Medulla oblongata (tissue), 1 donor: ENCODE data around the gene PRDM16.

Experiments
- DNase-seq: peaks from one replicate; pipeline ENCODE4 v3.0.0-alpha.2; 2015; ENCODE audit errors: extremely low spot score

Gene PRDM16

GRCh38 chr1:3032371-3033039, 36.5 kb upstream of the PRDM16 start:
- DNase-seq: no peak

GRCh38 chr1:3033040-3033789, 35.8 kb upstream of the PRDM16 start:
- no peak for DNase-seq

GRCh38 chr1:3033790-3034090, 35.3 kb upstream of the PRDM16 start:
- no peak for DNase-seq

- DNase-seq: no peak
These were observed 34.8 kb upstream of the PRDM16 start for GRCh38 chr1:3034162-3034561.

GRCh38 chr1:3034728-3035562, 34.1 kb upstream of the PRDM16 start:
- no peak for DNase-seq

GRCh38 chr1:3035563-3036446, 33.2 kb upstream of the PRDM16 start:
- no peak for DNase-seq

- DNase-seq: no peak
These were observed 32.3 kb upstream of the PRDM16 start for GRCh38 chr1:3036447-3037280.

GRCh38 chr1:3037281-3038040, 31.5 kb upstream of the PRDM16 start:
- no peak for DNase-seq

GRCh38 chr1:3038113-3038551, 30.9 kb upstream of the PRDM16 start:
- no peak for DNase-seq

- DNase-seq: no peak
These were observed 30.3 kb upstream of the PRDM16 start for GRCh38 chr1:3038571-3039181.

GRCh38 chr1:3040004-3040403, 29.0 kb upstream of the PRDM16 start:
- DNase-seq: no peak

- no peak for DNase-seq
These were observed 26.5 kb upstream of the PRDM16 start for GRCh38 chr1:3042481-3042880.

- no peak for DNase-seq
These were observed 19.8 kb upstream of the PRDM16 start for GRCh38 chr1:3049164-3049563.

GRCh38 chr1:3049905-3050304, 19.1 kb upstream of the PRDM16 start:
- no peak for DNase-seq

GRCh38 chr1:3050603-3051002, 18.4 kb upstream of the PRDM16 start:
- no peak for DNase-seq

GRCh38 chr1:3051270-3052268, 17.4 kb upstream of the PRDM16 start:
- DNase-seq: no peak

- DNase-seq: no peak
These were observed 16.5 kb upstream of the PRDM16 start for GRCh38 chr1:3052501-3052900.

GRCh38 chr1:3053366-3053980, 15.5 kb upstream of the PRDM16 start:
- DNase-seq: no peak
